ENCODE data around the gene ERBB2.
A peak's percentile ranks its signal among the peaks of the same experiment; 100 is the strongest.

Gene ERBB2

GRCh38 chr17:39672522-39673334 is 27.1 kb upstream of the ERBB2 start:
- TF ChIP-seq ZFX (IDR thresholded peaks at IDR 0.05) (no peak), CTCF (conservative IDR thresholded peaks at IDR 0.05) (no peak; the same call in 1 of the 2 replicates)
- H3K27ac ChIP-seq, result no peak overlapping the region

- no peak overlapping the region for H3K27ac ChIP-seq
- no peak for TF ChIP-seq CTCF (conservative IDR thresholded peaks at IDR 0.05)
- no peak for TF ChIP-seq ZFX (IDR thresholded peaks at IDR 0.05)
Measured at GRCh38 chr17:39673335-39674081, 26.4 kb upstream of the ERBB2 start.

GRCh38 chr17:39674179-39674578 is 25.7 kb upstream of the ERBB2 start:
- TF ChIP-seq ZFX (IDR thresholded peaks at IDR 0.05), result no peak
- no peak for TF ChIP-seq CTCF (conservative IDR thresholded peaks at IDR 0.05)
- H3K27ac ChIP-seq, result peak overlapping the region; percentile 53

- no peak for TF ChIP-seq CTCF (conservative IDR thresholded peaks at IDR 0.05)
- TF ChIP-seq ZFX (IDR thresholded peaks at IDR 0.05), result peak; percentile 33; the same call in 1 of the 2 replicates
- peak overlapping the region; percentile 53 for H3K27ac ChIP-seq
Measured at GRCh38 chr17:39674702-39675389, 25.0 kb upstream of the ERBB2 start.

- H3K27ac ChIP-seq, result peak overlapping the region; percentile 53
Measured at GRCh38 chr17:39675390-39676082, 24.3 kb upstream of the ERBB2 start.

More at GRCh38 chr17:39675390-39676082, 24.3 kb upstream of the ERBB2 start:
- no peak for TF ChIP-seq ZFX (IDR thresholded peaks at IDR 0.05)
- TF ChIP-seq CTCF (conservative IDR thresholded peaks at IDR 0.05), result no peak
